H1 (cell line): ENCODE measurements around the gene REL.

Experiments used
- BACH1 ChIP-seq: IDR thresholded peaks from 2 replicates; pipeline ENCODE4 v1.6.1; 2012; ENCODE audit warnings: low read length, improper control_type of control experiment
- BCL11A ChIP-seq, 2 experiments: IDR thresholded peaks; one replicate each; pipeline ENCODE4 v1.6.1; 2011; ENCODE audit warnings: low read depth in 2 of 2, low read length in 2 of 2, mild to moderate bottlenecking in 2 of 2
- CEBPB ChIP-seq: IDR thresholded peaks from 2 replicates; pipeline ENCODE4 v1.6.1; 2012; ENCODE audit warnings: low read depth, low read length
- HDAC2 ChIP-seq, 2 experiments: fragments of 300-600 bp in 1 of 2; sonication (generic) in 1 of 2; IDR thresholded peaks; 2 replicates each; pipeline ENCODE4 v1.6.1; 2011 to 2012; ENCODE audit warnings: low read depth in 2 of 2, low read length in 2 of 2, mild to moderate bottlenecking in 2 of 2, moderate library complexity in 2 of 2, borderline replicate concordance in 1 of 2, inconsistent platforms in 1 of 2
- MAFK ChIP-seq: IDR thresholded peaks from 2 replicates; pipeline ENCODE4 v1.6.1; 2012; ENCODE audit warnings: low read depth, mild to moderate bottlenecking, improper control_type of control experiment, low read length
- POLR2A ChIP-seq, 2 experiments: IDR thresholded peaks; 1 replicate in 1 of 2; 2 replicates in 1 of 2; pipeline ENCODE4 v1.6.1; 2011; ENCODE audit warnings: low read depth in 2 of 2, low read length in 2 of 2, mild to moderate bottlenecking in 2 of 2; ENCODE audit errors: control extremely low read depth in 1 of 2
- SP1 ChIP-seq: IDR thresholded peaks from 2 replicates; pipeline ENCODE4 v1.6.1; 2011; ENCODE audit warnings: low read depth, low read length
- YY1 ChIP-seq: IDR thresholded peaks from 2 replicates; pipeline ENCODE4 v1.6.1; 2011; ENCODE audit warnings: low read depth, mild to moderate bottlenecking, low read length
- TF ChIP-seq, protein P1 (sequence below), 3 experiments: IDR thresholded peaks; 1 replicate in 2 of 3; 2 replicates in 1 of 3; pipeline versions ENCODE4 v1.5.1 to v1.6.1; 2011; ENCODE audit warnings: low read length in 3 of 3, mild to moderate bottlenecking in 3 of 3, inconsistent platforms in 2 of 3, low read depth in 1 of 3, moderate library complexity in 1 of 3; ENCODE audit not compliant: insufficient read depth in 1 of 3; ENCODE audit errors: control extremely low read depth in 1 of 3

DNA sequence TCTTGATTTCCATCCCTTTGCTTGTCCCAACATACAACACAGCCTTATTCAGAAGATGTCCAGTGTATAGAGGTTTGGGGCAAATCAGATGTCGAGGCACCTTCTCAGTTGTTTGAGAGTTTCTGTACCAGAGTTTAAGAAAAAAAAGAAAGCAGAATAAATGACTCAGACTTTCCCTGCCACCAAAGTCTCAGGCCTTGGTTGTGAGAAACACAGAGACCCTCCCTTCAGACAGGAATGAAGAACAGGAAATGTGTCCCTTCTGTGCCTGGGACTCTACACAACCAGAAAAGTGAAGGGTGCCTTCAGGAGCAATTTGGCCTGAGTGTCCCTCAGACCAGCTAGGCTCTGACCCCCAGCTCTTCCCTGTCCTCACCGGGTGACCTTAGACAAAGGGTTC lies 37.3 kb upstream of the REL start:
- TF ChIP-seq MAFK (no peak), YY1 (no peak), POLR2A (IDR thresholded peaks at IDR 0.05; ENCODE audit: control extremely low read depth in 1 of 2, low read depth in 2 of 2, low read length in 2 of 2) (no peak), CEBPB (no peak), BACH1 (no peak), HDAC2 (IDR thresholded peaks at IDR 0.05; ENCODE audit: borderline replicate concordance in 1 of 2, low read depth in 2 of 2, low read length in 2 of 2) (no peak), SP1 (no peak), BCL11A (IDR thresholded peaks at IDR 0.05; ENCODE audit: low read depth in 2 of 2, low read length in 2 of 2) (no peak)
- TF ChIP-seq, protein P1, sequence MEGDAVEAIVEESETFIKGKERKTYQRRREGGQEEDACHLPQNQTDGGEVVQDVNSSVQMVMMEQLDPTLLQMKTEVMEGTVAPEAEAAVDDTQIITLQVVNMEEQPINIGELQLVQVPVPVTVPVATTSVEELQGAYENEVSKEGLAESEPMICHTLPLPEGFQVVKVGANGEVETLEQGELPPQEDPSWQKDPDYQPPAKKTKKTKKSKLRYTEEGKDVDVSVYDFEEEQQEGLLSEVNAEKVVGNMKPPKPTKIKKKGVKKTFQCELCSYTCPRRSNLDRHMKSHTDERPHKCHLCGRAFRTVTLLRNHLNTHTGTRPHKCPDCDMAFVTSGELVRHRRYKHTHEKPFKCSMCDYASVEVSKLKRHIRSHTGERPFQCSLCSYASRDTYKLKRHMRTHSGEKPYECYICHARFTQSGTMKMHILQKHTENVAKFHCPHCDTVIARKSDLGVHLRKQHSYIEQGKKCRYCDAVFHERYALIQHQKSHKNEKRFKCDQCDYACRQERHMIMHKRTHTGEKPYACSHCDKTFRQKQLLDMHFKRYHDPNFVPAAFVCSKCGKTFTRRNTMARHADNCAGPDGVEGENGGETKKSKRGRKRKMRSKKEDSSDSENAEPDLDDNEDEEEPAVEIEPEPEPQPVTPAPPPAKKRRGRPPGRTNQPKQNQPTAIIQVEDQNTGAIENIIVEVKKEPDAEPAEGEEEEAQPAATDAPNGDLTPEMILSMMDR (IDR thresholded peaks at IDR 0.05; ENCODE audit: control extremely low read depth in 1 of 3, insufficient read depth in 1 of 3, low read depth in 1 of 3, low read length in 3 of 3) = no peak
